MM.1S (cell line): Measurements from ENCODE around the gene DDX25.

Source experiments
- EZH2 ChIP-seq: fragments of 300-600 bp; sonication (generic); optimal IDR thresholded peaks from 2 replicates; pipeline ENCODE3; 2017; ENCODE audit warnings: low read depth, mild to moderate bottlenecking, antibody characterized with exemption, low read length, mixed read lengths
- EZH2phosphoT487 ChIP-seq: fragments of 300-600 bp; sonication (generic); IDR thresholded peaks from 2 replicates; pipeline ENCODE4 v1.6.1; 2018; ENCODE audit warnings: antibody characterized with exemption, low read length
- TF ChIP-seq, protein P1 (sequence below): fragments of 300-600 bp; sonication (generic); IDR thresholded peaks from 2 replicates; pipeline ENCODE4 v1.5.1; 2016; ENCODE audit warnings: antibody characterized with exemption, low read length, mixed read lengths

GRCh38 chr11:125886997-125887372 is 17.3 kb upstream of the DDX25 start:
- no peak for TF ChIP-seq EZH2
- TF ChIP-seq, protein P1, sequence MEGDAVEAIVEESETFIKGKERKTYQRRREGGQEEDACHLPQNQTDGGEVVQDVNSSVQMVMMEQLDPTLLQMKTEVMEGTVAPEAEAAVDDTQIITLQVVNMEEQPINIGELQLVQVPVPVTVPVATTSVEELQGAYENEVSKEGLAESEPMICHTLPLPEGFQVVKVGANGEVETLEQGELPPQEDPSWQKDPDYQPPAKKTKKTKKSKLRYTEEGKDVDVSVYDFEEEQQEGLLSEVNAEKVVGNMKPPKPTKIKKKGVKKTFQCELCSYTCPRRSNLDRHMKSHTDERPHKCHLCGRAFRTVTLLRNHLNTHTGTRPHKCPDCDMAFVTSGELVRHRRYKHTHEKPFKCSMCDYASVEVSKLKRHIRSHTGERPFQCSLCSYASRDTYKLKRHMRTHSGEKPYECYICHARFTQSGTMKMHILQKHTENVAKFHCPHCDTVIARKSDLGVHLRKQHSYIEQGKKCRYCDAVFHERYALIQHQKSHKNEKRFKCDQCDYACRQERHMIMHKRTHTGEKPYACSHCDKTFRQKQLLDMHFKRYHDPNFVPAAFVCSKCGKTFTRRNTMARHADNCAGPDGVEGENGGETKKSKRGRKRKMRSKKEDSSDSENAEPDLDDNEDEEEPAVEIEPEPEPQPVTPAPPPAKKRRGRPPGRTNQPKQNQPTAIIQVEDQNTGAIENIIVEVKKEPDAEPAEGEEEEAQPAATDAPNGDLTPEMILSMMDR, result no peak
- TF ChIP-seq EZH2phosphoT487, result no peak
